Ishikawa (cell line): ENCODE results near the gene PPFIBP2.

Experiments
- CEBPB ChIP-seq: IDR thresholded peaks from 2 replicates; pipeline ENCODE4 v1.6.1; 2012
- CREB1 ChIP-seq: IDR thresholded peaks from 2 replicates; pipeline ENCODE4 v1.6.1; 2012; ENCODE audit warnings: low read depth
- EGR1 ChIP-seq: IDR thresholded peaks from 2 replicates; pipeline ENCODE4 v1.6.1; 2012
- EP300 ChIP-seq: IDR thresholded peaks from 2 replicates; pipeline ENCODE4 v1.6.1; 2012; ENCODE audit warnings: borderline replicate concordance
- FOXM1 ChIP-seq: IDR thresholded peaks from 2 replicates; pipeline ENCODE4 v1.6.1; 2012; ENCODE audit warnings: low read depth, borderline replicate concordance
- MAX ChIP-seq: IDR thresholded peaks from 2 replicates; pipeline ENCODE4 v1.6.1; 2012
- NFIC ChIP-seq: IDR thresholded peaks from 2 replicates; pipeline ENCODE4 v1.6.1; 2012
- RAD21 ChIP-seq: IDR thresholded peaks from 2 replicates; pipeline ENCODE4 v1.6.1; 2012; ENCODE audit warnings: low read depth
- REST ChIP-seq: IDR thresholded peaks from 2 replicates; pipeline ENCODE4 v1.6.1; 2012; ENCODE audit warnings: low read depth, mild to moderate bottlenecking
- TAF1 ChIP-seq: IDR thresholded peaks from 2 replicates; pipeline ENCODE4 v1.6.1; 2012; ENCODE audit warnings: low read depth, mild to moderate bottlenecking
- TCF12 ChIP-seq: IDR thresholded peaks from 2 replicates; pipeline ENCODE4 v1.6.1; 2012; ENCODE audit warnings: low read depth
- TEAD4 ChIP-seq: IDR thresholded peaks from 2 replicates; pipeline ENCODE4 v1.6.1; 2012
- USF1 ChIP-seq: IDR thresholded peaks from 2 replicates; pipeline ENCODE4 v1.6.1; 2012
- YY1 ChIP-seq: IDR thresholded peaks from 2 replicates; pipeline ENCODE4 v1.6.1; 2012; ENCODE audit warnings: low read depth
- ZBTB7A ChIP-seq: IDR thresholded peaks from 2 replicates; pipeline ENCODE4 v1.6.1; 2012; ENCODE audit warnings: low read depth

PPFIBP2 gene

GRCh38 chr11:7611411-7611810, 97.6 kb downstream of the PPFIBP2 start:
- TF ChIP-seq REST (no peak), USF1 (no peak), ZBTB7A (no peak)

- TF ChIP-seq CEBPB: no peak
- TF ChIP-seq REST: no peak
- no peak for TF ChIP-seq USF1
- no peak for TF ChIP-seq FOXM1
- TF ChIP-seq YY1: no peak
- no peak for TF ChIP-seq TAF1
- no peak for TF ChIP-seq EP300
- TF ChIP-seq TEAD4: no peak
- no peak for TF ChIP-seq CREB1
- TF ChIP-seq EGR1: no peak
- TF ChIP-seq RAD21: no peak
- TF ChIP-seq ZBTB7A: no peak
- no peak for TF ChIP-seq TCF12
- no peak for TF ChIP-seq NFIC
- TF ChIP-seq MAX: no peak
Measured at GRCh38 chr11:7612056-7612660, 98.4 kb downstream of the PPFIBP2 start.

- TF ChIP-seq REST: no peak
- TF ChIP-seq TCF12: no peak
- TF ChIP-seq MAX: no peak
- no peak for TF ChIP-seq FOXM1
- no peak for TF ChIP-seq NFIC
- TF ChIP-seq ZBTB7A: no peak
- no peak for TF ChIP-seq RAD21
- TF ChIP-seq TEAD4: no peak
- TF ChIP-seq USF1: no peak
- TF ChIP-seq EGR1: no peak
- no peak for TF ChIP-seq CEBPB
- no peak for TF ChIP-seq CREB1
- no peak for TF ChIP-seq TAF1
- TF ChIP-seq YY1: no peak
- TF ChIP-seq EP300: no peak
Measured at GRCh38 chr11:7612661-7613393, 99.0 kb downstream of the PPFIBP2 start.

GRCh38 chr11:7613394-7613720, 99.6 kb downstream of the PPFIBP2 start:
- TF ChIP-seq NFIC: no peak
- no peak for TF ChIP-seq REST
- TF ChIP-seq TCF12: no peak
